NCI-H748 treated with DMSO at 0.1 percent for 48 hours (cell line): ENCODE results near the gene TSR3.

ENCODE experiments used
- DNase-seq: peaks from one replicate; lab custom pipeline; 2025; lab: John Stamatoyannopoulos, UW

The TSR3 gene

GRCh38 chr16:1308036-1308976 lies 43.4 kb downstream of the TSR3 start:
- DNase-seq = no peak

- DNase-seq = no peak
Measured at GRCh38 chr16:1306334-1306733, 45.3 kb downstream of the TSR3 start.

- DNase-seq = no peak
Measured at GRCh38 chr16:1305823-1306222, 45.9 kb downstream of the TSR3 start.

- no peak for DNase-seq
Measured at GRCh38 chr16:1301562-1301961, 50.1 kb downstream of the TSR3 start.

GRCh38 chr16:1300664-1301476 lies 50.8 kb downstream of the TSR3 start:
- no peak for DNase-seq

- DNase-seq = no peak
Measured at GRCh38 chr16:1299868-1300203, 51.8 kb downstream of the TSR3 start.
